GM18498 (cell line): Measurements from ENCODE around the gene TMEM63C.
"Not testable (repeated sequence)": the region's sequence is repeated elsewhere in the genome, so short reads cannot be mapped to it uniquely, and the experiment has no call there.

Experiments
- ATAC-seq: cut with Tn5 transposase; IDR thresholded peaks from one replicate; pipeline ENCODE4 v1.9.1; 2021; ENCODE audit warnings: mild to moderate bottlenecking, moderate library complexity; ENCODE audit not compliant: unreplicated experiment

TMEM63C gene

DNA sequence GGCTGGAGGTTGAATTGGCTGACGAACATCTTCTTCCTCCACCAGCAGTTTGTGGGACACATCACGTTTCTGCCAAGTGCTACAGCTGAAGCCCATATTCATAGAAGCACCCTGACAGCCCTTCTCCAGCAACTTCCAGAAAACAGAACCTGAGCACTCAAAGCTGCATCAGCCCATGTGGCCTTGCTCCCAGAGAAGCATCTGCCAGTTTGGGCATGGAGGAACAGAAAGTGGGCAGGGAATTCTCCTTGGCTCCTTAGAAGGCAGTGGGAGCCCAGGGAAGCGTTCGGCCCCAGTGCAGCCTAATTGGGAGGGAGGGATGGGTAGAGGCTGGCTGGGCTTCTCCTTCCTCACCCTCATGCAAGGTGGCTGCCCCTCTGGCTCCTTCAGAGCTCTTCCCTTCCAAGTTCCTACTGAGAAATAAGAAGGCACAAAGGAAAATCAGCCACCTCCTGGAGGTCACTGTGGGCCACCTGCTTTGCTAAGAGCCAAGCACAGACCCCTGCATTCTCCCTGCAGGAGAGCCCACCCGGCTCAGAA lies 93.5 kb downstream of the TMEM63C start:
- ATAC-seq, result no peak

DNA sequence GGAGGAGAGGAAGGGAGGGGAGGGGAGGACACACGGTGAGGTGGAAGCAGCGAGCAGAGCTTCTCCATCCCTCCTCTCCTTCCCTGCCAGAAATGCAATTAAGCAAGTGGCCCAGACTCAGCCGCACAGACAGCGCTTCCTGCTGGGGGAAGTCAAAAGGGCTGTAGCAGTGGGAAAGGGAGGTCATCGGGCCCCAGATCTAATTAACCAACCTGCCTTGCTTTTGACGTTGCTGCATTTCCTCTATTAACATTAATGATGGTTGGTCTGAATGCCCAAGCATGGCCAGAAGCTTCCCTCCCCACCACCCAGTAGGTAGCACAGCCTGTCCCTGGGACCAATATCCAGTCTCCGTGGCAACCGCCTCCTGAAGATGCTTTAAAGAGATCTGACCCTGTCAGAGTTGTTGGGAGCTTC lies 94.0 kb downstream of the TMEM63C start:
- ATAC-seq, result no peak

DNA sequence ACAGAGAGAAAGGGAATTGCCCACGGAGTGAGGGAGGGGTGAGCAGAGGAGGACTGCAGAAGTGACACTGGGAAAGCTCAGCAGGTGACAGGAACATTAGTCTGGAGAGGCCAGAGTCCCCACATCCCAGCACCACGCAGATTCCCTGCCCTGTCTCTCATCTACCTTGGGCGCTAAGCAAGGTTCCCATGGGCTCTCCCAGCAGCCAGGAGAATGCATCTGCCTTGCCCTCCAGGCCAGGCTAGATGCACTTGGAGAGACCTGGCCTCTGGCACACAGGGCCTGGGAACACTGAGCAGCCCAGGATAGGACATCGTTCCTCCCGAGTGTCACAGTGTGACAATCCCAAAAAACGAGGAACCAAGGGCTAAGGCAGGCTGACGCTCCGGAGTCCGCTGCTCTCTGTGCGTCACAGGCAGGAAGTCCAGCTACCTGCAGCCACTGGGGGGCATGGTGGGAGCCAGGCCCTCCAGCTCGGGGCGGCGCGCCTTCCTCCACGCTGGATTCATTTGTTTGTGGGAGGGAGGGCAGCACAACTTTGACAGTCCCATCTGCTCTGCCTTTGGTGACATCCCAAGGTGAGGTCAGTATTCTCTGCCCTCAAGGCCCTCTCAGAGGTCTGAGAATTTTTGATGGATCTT lies 94.8 kb downstream of the TMEM63C start:
- ATAC-seq, result no peak

DNA sequence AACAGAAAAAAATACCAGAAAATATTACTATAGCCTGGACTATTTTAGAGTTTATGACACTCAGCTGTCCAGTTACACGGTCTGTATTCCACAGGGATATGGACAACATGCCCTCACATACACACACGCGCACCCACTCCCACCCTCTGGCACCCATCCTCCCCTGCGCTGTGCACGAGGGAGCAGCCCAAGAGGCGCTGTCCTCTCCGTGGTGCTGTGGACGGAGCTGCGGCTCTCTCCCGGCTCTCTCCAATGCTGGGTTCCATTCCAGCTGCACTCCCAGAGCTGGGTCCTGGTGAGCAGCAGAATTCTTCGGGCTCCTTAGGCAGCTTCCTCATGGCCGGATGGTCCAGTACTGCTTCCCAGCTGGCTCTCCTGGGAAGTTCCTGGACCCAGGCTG lies 95.4 kb downstream of the TMEM63C start:
- no peak for ATAC-seq

DNA sequence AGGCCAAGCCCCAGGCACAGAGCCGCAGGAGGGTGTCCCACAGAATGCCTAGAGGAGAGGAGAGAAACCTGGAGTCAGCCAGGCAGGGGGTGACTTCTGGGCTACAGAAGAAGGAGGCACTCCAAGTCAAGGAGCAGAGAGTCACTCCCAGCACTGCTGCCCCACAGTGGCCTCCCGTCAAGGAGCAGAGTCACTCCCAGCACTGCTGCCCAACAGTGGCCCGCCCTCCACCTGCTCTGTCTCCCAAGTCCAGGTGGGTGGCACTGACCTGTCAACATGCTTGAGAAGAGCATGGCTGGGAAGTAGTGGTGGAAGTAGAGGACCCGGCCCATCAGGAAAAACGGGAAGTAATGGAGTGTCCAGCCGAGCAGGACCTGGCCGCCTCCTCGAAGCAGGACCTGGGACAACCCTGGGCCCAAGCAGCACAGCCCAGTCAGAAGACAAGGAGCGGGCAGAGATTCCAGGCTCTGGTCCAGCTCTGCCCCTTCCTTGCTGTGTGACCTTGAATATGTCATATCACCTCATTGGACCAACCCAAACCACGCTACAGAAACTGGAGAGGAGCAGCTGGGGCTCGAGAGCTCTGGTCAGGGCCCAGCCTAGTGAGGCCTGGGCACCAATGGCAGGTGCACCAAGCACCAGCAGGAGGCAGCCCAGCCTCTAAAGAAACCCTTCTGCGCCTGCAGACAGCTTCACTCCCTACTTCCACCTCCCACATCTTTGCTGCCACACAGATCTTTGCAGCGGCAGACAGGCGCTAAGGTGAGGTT lies 97.0 kb downstream of the TMEM63C start:
- no peak for ATAC-seq

DNA sequence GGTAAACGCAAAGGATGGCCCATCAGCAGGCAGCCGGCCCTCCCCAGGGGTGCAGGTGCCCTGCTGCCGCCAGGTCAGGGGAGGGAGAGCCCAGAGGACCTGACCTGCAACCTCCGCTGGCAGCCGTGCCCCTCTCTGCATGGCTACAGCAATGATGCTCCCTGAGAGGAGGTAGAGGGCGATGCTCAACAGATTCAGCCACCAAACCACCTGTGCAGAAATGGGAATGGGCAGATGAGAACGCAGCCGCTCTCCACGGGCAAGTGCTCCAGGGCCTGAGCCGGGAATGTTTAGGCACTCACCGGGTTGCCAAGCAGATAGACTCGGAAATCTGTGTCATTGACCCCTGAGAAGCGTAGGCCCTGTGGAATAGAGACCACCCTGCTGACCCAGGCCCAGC lies 98.1 kb downstream of the TMEM63C start:
- ATAC-seq, result no peak

DNA sequence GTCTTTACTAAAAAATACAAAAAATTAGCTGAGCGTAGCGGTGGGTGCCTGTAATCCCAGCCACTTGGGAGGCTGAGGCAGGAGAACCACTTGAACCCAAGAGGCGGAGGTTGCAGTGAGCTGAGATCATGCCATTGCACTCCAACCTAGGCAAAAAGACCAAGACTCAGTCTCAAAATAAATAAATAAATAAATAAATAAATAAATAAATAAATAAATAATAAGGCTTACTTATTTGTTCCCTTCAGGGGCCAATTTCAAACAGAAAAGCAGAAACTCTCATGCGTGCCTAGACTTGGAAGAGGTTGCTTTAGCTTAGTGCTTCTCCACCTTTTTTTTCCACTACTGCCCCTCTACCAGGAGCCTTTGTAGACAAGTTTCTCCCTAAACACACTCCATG lies 99.3 kb downstream of the TMEM63C start:
- not testable (repeated sequence) for ATAC-seq

DNA sequence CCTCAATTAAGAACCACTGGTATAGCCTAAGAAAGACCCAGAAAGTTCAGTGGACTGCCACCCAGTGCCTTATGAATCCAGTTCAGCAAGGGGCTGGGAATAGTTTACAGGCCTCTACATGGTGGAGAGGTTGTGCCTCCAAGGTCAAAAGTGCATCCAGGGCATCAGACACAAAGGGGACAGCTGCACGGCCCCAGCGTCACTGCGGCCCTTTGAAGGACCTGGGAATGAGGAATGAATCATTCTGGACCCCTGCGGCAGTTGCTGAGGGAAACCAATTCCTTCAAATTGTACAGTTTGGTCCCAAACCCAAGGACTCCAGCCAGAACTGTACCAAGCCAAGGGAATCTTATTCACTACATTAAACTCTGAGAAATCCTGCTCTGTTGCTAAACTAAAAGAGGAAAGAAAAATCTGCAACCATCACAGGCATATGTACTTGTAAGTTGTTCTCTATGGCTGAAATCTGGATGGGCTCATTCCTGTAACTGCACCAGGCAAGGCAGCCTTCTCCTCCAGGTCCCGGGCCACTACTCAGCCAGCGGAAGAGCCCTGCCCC lies 100.3 kb downstream of the TMEM63C start:
- ATAC-seq, result no peak

DNA sequence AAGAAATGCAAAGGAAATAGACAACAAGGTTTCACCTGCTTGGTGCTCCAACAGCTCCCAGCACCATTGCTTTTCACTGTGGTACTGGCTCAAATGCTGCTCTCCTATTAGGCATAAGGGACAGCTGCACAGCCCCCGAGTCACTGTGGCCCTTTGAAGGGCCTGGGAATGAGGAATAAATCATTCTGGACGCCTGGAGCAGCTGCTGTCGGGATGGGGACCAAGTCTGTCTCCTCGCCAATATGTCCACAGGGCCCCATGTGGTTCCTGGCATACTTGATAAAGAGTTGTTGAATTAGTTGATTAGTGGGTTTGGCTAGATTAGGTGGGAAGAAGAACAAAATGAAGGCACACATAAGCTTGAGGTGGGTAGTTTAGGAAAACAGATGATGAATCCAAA lies 102.5 kb downstream of the TMEM63C start:
- no peak for ATAC-seq

DNA sequence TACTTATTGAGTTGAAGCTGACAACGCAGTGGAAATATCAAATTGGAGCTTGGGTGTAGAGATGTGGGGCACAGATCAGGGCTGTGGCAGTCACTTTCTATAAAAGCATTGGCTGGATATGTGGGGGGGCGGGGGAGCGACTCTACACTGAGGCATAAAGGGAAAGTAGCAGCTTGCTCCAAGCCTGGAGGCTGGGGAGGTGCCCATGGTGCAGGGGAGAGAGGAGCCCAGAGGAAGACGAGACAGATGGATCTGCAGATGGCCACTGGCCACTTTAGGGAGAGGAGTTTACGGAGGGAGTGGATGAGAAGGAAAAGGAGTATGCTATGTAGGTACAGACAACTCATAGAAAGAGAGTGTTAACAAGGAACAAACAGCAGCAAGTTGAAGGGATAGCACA lies 102.9 kb downstream of the TMEM63C start:
- ATAC-seq, result no peak

DNA sequence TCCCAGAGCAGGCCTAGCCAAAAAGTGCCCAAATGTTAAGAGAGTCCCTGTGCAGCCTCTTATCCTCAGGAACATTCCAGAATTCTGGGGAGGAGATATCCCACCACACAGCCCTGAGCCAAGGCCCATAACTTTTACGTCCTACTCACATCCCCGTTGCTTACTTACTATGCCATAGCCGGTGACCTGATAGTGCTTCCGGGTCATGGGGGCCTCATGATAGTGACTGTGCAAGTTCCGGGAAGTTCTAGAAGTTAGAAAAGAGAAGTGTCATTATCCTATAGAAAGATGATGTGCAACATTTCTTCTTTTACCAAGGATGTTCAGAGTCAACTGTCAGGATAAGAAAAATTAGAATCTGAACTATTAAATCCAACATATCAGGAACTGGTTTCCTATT lies 105.0 kb downstream of the TMEM63C start:
- no peak for ATAC-seq

DNA sequence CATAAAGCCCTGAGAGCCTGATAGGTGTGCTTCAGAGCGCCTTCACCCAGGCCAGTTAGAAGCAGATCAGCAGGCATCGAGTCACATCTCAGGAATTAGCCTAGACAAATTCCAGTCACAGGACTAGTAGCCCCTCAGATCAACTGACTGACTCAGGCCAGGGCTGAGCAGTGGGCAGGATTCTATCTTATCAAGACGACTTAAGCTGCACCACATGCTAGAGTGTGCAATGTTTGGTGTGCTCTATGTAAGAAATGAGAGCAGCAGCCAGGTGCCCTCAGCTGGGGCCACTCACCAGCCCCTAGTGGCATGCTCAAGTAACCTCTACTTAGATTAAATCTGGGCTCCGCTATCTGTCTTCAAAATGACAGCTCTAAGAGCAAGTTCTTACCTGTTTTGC lies 109.1 kb downstream of the TMEM63C start:
- no peak for ATAC-seq

DNA sequence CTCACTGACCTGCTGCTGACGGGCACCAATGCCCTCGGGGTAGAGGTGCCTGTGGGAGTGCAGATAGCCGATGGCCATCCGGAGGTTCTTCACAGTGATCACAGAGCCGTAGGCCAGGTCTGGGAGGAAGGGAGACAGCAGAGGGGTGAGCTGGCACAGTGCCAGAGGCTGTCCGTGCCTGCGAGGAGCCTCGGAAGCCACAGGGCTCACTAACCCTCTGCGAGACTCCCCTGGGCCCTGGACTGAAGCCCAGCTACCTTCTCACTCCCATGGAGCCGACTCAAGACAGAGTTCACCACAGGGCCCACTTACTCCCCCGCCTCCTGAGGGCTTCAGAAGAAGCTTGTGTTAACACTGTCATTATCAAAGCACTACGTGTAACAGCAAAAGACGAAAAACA lies 114.6 kb downstream of the TMEM63C start:
- no peak for ATAC-seq

DNA sequence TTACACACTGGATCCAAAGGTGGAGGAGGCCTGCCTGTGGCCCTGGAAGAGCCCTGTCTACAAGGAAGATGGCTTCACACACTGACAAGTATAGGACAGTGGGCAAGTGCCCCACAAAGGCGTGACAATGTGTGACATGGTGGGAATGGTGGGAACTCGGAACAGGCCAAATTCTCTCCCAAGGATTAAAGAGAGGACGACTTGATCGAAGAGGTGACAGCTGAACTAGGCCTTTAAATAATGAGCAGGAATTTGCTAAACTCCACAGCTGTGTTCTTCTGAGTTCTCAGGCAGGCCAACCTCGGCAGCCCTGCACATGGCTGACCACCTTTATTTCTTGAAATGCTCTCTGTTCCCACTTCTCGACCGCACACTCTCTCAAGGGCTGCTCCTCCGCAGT lies 115.3 kb downstream of the TMEM63C start:
- no peak for ATAC-seq

DNA sequence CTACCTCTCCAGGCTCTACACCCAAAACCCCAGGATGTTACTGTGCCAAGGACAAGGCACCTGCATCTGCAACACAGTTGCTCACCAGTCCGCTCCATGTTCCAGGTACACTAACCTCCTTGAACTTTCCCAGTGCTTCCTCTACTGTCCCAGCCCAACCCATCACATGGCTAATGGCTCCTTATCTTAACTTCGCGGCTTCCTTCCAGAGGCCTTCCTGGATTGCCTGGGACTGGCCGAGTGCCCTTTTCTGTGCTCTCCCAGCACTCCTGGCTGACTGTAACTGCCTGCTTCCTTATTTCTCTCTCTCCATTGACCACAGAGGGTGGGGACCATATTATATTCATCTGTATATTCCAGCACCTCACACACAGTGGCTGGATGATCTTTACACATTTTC lies 118.2 kb downstream of the TMEM63C start:
- no peak for ATAC-seq

DNA sequence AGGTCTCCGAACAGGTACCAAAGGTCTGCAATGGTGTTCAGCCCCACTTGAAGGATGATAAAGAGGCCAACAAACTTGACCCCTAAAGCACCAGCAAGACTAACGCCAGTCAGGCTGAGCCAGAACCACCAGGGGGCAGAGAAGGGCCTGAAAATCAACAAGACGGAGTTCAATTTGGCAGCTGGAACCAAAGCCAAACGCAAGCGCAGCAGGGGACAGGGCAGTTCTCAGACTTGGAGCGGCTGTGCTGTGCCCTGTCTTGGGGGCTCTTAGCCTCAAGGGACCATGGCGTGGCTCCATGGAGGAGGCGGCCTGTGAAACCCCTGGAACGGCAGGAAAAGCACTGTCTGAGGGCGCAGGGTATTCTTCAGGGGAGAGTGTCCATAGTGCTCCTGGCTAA lies 119.5 kb downstream of the TMEM63C start:
- no peak for ATAC-seq

DNA sequence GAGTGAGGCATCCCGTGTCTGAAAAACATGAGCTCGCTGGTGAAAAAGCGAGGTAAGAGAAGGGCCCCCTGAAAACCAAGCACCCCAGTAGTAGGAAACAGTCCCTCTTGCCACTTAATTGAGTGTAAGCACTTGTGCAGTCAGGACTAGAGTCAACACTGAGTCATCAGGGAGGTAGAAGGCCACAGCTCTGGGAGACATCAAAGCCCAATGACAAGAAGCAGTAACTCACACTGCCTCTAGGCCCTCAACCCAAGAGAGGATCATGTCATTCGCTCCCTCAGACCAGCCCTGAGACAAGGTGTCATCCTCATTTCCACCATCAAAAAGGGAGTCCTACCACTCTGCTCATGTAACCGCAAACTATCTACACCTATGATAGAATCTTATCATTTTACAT lies 121.3 kb downstream of the TMEM63C start:
- ATAC-seq, result no peak

DNA sequence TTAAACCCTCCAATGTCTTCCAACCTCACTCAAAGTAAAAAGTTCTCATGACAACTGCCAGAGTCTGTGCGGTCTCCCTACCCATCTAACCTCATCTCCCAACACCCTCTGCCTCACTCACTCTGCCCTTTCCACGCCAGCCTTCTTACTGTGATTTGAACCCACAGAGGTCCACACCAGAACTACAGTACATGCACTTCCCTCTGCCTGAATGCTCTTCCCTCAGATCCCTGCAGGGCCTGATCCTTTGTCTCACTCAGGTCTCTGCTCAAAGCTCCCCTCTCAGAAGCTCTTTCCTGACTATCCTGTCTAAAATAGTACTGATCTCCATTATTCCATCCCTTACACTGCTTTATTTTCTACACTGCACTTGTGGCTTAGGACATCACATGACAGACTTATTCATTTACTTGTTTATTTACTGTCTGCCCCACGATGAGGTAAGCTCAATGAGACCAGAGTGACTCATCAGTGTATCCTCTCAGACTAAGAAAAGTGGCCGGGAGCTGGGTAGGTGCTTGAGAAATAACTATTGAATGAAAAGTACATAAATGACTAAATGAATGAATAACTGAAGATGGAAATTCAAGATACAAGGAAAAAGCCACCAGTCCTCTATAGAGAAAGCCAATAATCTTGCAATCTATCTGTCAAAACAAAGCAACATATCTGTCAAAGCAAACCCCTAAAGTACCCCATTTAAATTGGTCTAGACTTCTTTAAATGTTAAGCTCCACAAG lies 122.0 kb downstream of the TMEM63C start:
- ATAC-seq, result no peak

DNA sequence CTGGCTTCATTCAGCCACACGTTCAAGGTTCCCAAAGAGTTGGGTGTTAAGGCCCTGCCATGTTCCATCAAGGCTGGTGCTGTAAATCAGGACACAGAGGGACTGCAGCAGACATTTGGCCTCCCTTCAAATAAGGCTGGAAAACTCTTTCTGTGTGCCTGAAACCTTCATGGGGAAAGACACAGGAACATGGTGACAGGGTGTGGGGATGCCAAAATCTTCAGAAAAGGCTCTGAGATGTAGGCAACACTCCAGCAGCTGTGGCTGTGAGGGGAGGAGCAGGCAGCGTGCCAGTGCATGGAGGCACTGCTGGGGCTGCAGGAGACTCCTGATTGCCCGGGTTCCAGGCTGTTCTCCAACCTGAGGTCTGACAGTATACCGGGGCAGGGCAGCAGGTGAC lies 124.1 kb downstream of the TMEM63C start:
- ATAC-seq, result no peak

DNA sequence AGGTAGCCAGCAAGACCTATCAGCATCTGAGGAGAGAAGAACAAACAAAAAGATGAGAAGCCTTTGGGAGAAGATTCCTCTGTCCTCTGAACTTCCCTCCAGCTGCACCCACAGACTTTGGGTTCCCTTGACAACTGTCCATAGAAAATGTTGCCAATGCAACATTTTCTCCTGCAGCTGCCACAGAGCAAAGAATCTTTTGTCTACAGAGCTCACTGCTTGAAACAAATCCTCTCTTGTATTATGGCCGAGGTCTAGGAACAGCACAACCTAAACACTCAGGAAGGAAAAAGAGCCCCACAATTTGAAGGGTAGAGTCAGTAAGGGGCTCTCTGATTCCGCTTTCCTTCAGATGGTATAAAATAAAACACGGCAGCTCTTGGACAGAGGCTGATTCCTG lies 124.8 kb downstream of the TMEM63C start:
- ATAC-seq, result no peak

DNA sequence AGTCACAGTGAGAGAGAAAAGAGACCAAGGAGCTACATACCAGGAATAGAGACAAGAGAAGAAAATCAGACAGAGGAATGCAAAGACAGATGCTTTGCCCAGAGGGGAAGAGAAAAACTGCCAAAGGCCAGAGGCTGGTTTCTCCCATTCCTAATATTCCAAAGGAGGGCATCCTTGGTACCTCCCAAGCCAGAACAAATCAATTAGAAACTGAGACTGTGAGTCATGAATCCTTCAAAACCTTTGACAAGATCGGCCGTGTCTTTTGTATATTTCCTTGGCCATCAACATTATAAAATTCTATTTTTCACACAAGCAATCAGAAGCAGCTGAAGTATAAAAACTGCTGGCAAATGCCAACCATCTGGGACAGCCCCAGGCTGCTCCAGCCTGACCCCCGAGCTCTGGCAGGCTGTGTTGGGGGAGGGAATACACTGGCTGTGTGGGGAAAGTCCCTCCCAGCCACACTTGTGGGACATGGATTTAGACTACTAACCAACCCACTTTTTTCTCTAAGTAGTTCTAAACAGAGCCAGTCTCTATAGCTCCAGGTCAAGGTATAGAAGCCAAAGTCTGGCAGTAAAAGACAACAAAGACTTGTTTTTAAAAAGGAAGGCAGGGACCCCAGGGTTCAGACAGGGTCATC lies 125.4 kb downstream of the TMEM63C start:
- no peak for ATAC-seq
